Caki2 (cell line): ENCODE results near the gene GPR75. TPM values are rescaled to one million over a fixed set of nuclear protein-coding genes. Genes with fewer than 3 reads are reported as not detected.
A peak's percentile ranks its signal among the peaks of the same experiment; 100 is the strongest.

Experiments used
- DNase-seq: peaks from one replicate; pipeline ENCODE4 v3.0.0-alpha.2; 2015; ENCODE audit warnings: low read depth
- in situ Hi-C: cut with HindIII; loops from 2 replicates; pipeline ENCODE4 v1.10.0; 2016; ENCODE audit warnings: low sequenced_read_pairs, low pct_unique_long_range_greater_than_20kb, mixed read lengths
- total RNA-seq: library from RNA; depleted of rRNA; stranded (reverse); fragments of >200 nt; shearing (Covaris generic); gene quantifications from 2 replicates; pipeline ENCODE4 v1.2.3, GENCODE V29; 2014; ENCODE audit warnings: low replicate concordance; rRNA removed

Gene GPR75
- total RNA-seq, 1 experiment from 2014 or later = not detected

- in situ Hi-C loops = no loop called here
Observed at GRCh38 chr2:53821810-53822209, 38.0 kb downstream of the GPR75 start.

GRCh38 chr2:53820711-53821110 is 39.1 kb downstream of the GPR75 start:
- in situ Hi-C loops = no loop called here
- no peak for DNase-seq

More at GRCh38 chr2:53821810-53822209, 38.0 kb downstream of the GPR75 start:
- DNase-seq = peak; percentile 6

- in situ Hi-C loops = no loop called here
- no peak for DNase-seq
Observed at GRCh38 chr2:53820048-53820447, 39.7 kb downstream of the GPR75 start.

- in situ Hi-C loops = no loop called here
- DNase-seq = no peak
Observed at GRCh38 chr2:53819634-53820033, 40.1 kb downstream of the GPR75 start.

- DNase-seq = no peak
- in situ Hi-C loops = no loop called here
Observed at GRCh38 chr2:53818854-53819435, 40.8 kb downstream of the GPR75 start.

GRCh38 chr2:53813151-53813550 is 46.6 kb downstream of the GPR75 start:
- in situ Hi-C loops = no loop called here
- no peak for DNase-seq

- DNase-seq = no peak
- in situ Hi-C loops = no loop called here
Observed at GRCh38 chr2:53811601-53812000, 48.2 kb downstream of the GPR75 start.

Other genes starting within 250 kb of the GPR75 start
- 15.2 and 24.5 TPM in 2 replicates for gene CHAC2, start 92.2 kb downstream of the GPR75 start, total RNA-seq
- 15.9 and 20.0 TPM in 2 replicates for gene ASB3, start 73.0 kb downstream of the GPR75 start, total RNA-seq
- 32.9 and 33.9 TPM in 2 replicates for gene ERLEC1, start 72.9 kb downstream of the GPR75 start, total RNA-seq
- 10.5 and 13.0 TPM in 2 replicates for gene PSME4, start 111.0 kb upstream of the GPR75 start, total RNA-seq